Measurements from ENCODE around the gene RAB23. TPM values are rescaled to one million over a fixed set of nuclear protein-coding genes. Genes with fewer than 3 reads are reported as not detected.
A peak's percentile ranks its signal among the peaks of the same experiment; 100 is the strongest.

Gene RAB23
- polyA plus RNA-seq (2011; rRNA removed), result 45.2 and 62.1 TPM in 2 replicates
- polyA minus RNA-seq (2011; rRNA and poly(A)+ RNA removed), result 13.1 and 27.5 TPM in 2 replicates

DNA sequence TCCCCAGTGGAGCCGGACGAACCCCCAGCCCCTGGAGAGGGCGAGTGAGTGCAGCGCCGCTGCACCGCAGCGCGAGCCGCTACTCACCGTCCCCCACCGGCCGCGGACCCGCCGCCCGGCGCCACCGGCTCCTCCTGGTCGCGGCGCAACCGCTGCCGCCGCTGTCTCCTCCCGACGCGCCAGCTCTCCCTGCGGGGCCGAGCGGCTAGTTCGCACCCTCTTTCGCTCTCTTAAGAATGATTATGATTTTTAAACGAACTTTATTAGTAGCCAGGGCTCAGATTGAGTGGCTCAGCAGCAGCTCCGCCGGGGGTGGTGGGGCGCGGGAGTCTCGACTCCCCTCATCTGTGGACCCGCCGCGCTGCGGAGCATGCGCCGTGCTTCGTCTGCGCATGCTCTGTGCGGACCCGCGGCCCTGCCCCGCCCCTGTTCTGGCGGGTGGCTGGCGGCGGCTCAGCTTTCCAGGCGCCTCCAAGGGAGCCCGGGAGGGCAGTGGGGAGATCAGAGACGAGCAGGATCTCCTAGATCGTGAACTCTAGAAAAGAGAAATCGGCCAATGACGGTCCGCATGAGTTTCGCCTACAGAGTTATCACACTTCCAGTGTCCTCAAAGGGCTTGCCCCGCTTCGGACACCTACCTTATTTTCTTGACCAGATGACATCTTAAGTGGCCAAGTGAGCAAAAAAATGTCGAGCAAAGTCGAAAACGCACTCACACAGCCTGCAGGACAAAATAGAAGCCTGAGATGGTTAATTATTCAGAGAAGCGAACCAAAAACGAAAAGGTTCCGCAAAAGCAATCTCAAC lies at the start of gene RAB23:
TSS of gene RAB23 (minus strand) at position 372 of the 807 bp plus-strand sequence. CDS start 11,927 bp downstream, outside the sequence.
- TF ChIP-seq, protein P1, sequence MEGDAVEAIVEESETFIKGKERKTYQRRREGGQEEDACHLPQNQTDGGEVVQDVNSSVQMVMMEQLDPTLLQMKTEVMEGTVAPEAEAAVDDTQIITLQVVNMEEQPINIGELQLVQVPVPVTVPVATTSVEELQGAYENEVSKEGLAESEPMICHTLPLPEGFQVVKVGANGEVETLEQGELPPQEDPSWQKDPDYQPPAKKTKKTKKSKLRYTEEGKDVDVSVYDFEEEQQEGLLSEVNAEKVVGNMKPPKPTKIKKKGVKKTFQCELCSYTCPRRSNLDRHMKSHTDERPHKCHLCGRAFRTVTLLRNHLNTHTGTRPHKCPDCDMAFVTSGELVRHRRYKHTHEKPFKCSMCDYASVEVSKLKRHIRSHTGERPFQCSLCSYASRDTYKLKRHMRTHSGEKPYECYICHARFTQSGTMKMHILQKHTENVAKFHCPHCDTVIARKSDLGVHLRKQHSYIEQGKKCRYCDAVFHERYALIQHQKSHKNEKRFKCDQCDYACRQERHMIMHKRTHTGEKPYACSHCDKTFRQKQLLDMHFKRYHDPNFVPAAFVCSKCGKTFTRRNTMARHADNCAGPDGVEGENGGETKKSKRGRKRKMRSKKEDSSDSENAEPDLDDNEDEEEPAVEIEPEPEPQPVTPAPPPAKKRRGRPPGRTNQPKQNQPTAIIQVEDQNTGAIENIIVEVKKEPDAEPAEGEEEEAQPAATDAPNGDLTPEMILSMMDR (IDR thresholded peaks at IDR 0.05; ENCODE audit: low read depth, low read length), result no peak
- H3K27me3 ChIP-seq (ENCODE audit: control insufficient read depth, insufficient read depth, low read length), result no peaks in the 10 kb centered on the region
- DNase-seq (ENCODE audit: low read depth, low spot score), result peak; percentile 63
- peaks cover 3% of the 10 kb centered on the region; the same call in 1 of the 2 replicates for H3K9me3 ChIP-seq (ENCODE audit: control insufficient read depth, insufficient read depth, low read length)
- H3K27ac ChIP-seq (ENCODE audit: low read depth, low read length), result peak within 1 kb of the TSS; percentile 67
- H3K4me3 ChIP-seq (ENCODE audit: low read depth, low read length), result peak within 1 kb of the TSS; percentile 86
- ChIA-PET POLR2A (interaction anchor here (0.8 to 2.3 kb wide), 14 partner anchors 11 to 95 kb away, joined by 3 to 26 read pairs (median 6); partner anchors contain the start of genes BAG2 and PRIM2), CTCF (interaction anchor here (1.0 to 1.8 kb wide), 9 partner anchors 11 to 95 kb away, joined by 3 to 9 read pairs (median 4); partner anchors contain the start of gene PRIM2)

DNA sequence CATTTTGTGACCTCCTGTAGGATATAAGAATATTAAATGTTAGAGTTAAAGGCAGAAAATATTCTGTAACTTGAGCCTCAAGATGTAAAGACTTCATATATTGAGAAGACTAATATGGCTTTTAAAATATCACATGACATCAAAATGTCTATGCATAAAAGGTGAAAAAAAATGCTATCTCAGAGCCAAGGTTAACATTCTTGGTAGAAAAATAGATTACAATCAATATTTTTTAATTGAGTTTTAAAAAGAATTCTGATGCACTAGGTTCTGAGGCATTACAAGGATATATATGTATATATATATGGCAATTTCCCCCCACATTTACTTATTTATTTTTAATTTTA lies 46.2 kb upstream of the RAB23 start:
- CTCF ChIA-PET, result interaction anchor here (0.5 to 4.4 kb wide), 11 partner anchors 10 to 79 kb away, joined by 3 to 73 read pairs (median 5); partner anchors contain the start of gene PRIM2
- H3K4me3 ChIP-seq (ENCODE audit: low read depth, low read length), result no peak overlapping the region
- peak overlapping the region; percentile 80 for H3K27ac ChIP-seq (ENCODE audit: low read depth, low read length)
- POLR2A ChIA-PET, result interaction anchor here (0.9 to 1.6 kb wide), 3 partner anchors 46 to 49 kb away, joined by 3 to 11 read pairs (median 8); partner anchors contain the start of genes PRIM2 and RAB23
- H3K27me3 ChIP-seq (ENCODE audit: control insufficient read depth, insufficient read depth, low read length), result no peaks in the 10 kb centered on the region
- no peaks in the 10 kb centered on the region for H3K9me3 ChIP-seq (ENCODE audit: control insufficient read depth, insufficient read depth, low read length)
- TF ChIP-seq, protein P1 (IDR thresholded peaks at IDR 0.05; ENCODE audit: low read depth, low read length), result no peak
- DNase-seq (ENCODE audit: low read depth, low spot score), result no peak

- Histone ChIP-seq H3K4me3 (ENCODE audit: low read depth, low read length) (no peak overlapping the region), H3K27ac (ENCODE audit: low read depth, low read length) (peak overlapping the region; percentile 80), H3K9me3 (ENCODE audit: control insufficient read depth, insufficient read depth, low read length) (no peaks in the 10 kb centered on the region), H3K27me3 (ENCODE audit: control insufficient read depth, insufficient read depth, low read length) (no peaks in the 10 kb centered on the region)
- DNase-seq (ENCODE audit: low read depth, low spot score), result peak; percentile 96
- POLR2A ChIA-PET, result interaction anchor here (0.9 to 1.6 kb wide), 3 partner anchors 46 to 49 kb away, joined by 3 to 11 read pairs (median 8); partner anchors contain the start of genes PRIM2 and RAB23
- CTCF ChIA-PET, result interaction anchor here (0.5 to 4.4 kb wide), 16 partner anchors 8 to 930 kb away, joined by 3 to 73 read pairs (median 4); partner anchors contain the start of genes PRIM2 and RAB23
- TF ChIP-seq, protein P1 (IDR thresholded peaks at IDR 0.05; ENCODE audit: low read depth, low read length), result peak; percentile 57
Observed at GRCh38 chr6:57267586-57268293, 45.6 kb upstream of the RAB23 start.

DNA sequence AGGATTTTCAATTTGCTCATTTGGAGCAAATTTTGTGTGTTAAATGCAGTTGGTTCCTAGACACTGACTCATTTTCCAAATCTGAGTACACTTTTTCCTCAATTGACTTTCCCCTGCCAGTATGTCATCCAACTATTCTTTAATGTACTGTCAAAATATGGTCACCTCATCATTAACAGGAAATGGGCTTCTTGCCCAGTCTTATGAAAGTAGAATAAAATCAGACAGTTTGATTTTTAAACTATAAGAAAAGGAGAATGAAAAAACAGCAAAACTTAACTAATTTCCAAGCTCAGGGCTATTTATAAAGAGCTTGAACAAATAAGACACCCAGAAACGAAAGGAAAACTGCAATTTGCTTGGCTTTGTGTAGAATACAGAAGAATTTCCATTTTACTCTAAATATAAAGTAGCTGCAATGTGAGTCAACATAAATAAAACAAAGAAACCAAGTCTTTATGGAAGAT lies 43.7 kb upstream of the RAB23 start:
- Histone ChIP-seq H3K27ac (ENCODE audit: low read depth, low read length) (no peak overlapping the region), H3K4me3 (ENCODE audit: low read depth, low read length) (no peak overlapping the region; the same call in 1 of the 2 replicates), H3K27me3 (ENCODE audit: control insufficient read depth, insufficient read depth, low read length) (no peaks in the 10 kb centered on the region), H3K9me3 (ENCODE audit: control insufficient read depth, insufficient read depth, low read length) (no peaks in the 10 kb centered on the region)
- peak; percentile 11 for DNase-seq (ENCODE audit: low read depth, low spot score)
- CTCF ChIA-PET, result interaction anchor here (0.7 to 4.4 kb wide), 4 partner anchors 12 to 556 kb away, joined by 3 to 73 read pairs (median 4); partner anchors contain the start of gene PRIM2
- TF ChIP-seq, protein P1 (IDR thresholded peaks at IDR 0.05; ENCODE audit: low read depth, low read length), result no peak
- POLR2A ChIA-PET, result interaction anchor here (1.0 to 2.3 kb wide), 4 partner anchors 13 to 94 kb away, joined by 3 to 14 read pairs (median 6); partner anchors contain the start of genes BAG2 and RAB23

All from AG04450 (cell line).